ENCODE results near the gene HHIP. TPM values are rescaled to one million over a fixed set of nuclear protein-coding genes. Genes with fewer than 3 reads are reported as not detected.
A peak's percentile ranks its signal among the peaks of the same experiment; 100 is the strongest.

HHIP gene
- total and polyA plus RNA-seq, 5 experiments from 2014 or later = not detected

DNA sequence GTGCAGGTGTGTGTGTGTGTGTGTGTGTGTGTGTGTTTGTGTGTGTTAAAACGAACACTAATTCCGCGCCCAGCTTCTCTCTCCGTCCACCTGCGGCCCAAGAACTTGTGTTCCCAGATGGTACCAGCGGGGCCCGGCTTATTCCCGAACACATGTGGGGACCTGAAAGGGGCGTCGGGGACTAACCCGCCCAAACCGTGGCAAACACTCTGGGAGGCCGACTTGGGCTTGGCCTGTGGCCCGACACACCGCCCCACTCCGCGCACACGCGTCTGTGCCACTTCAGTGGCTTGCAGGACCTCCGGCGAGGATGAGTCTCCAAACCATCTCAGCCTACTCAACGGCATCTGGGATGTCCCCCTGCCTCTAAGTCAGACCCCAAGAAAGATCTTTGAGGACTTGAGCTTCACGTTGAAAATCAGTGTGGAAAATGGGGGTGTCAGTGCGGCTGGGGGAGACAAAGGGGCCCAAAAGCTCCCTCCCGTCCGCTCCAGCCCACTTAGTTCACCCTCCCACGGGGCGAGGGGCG is 790 bp upstream of the HHIP start:
- ATAC-seq (no peak), DNase-seq (no peak)
- Mint-ChIP-seq H3K9me3 (peaks cover 0 to 14% (median 0%) of the 10 kb centered on the region in 9 donors), H3K27me3 (peaks cover 32 to 64% (median 38%) of the 10 kb centered on the region in 5 donors), H3K4me3 (peak overlapping the region in 9 of 10 donors; percentile 37 to 73 (median 54)), H3K36me3 (peaks cover 0 to 7% (median 0%) of the 10 kb centered on the region in 3 donors), H3K4me1 (peaks cover 11 to 25% (median 23%) of the 10 kb centered on the region in 4 donors), H3K27ac (no peak overlapping the region)
- POLR2A ChIA-PET = no interaction called here

DNA sequence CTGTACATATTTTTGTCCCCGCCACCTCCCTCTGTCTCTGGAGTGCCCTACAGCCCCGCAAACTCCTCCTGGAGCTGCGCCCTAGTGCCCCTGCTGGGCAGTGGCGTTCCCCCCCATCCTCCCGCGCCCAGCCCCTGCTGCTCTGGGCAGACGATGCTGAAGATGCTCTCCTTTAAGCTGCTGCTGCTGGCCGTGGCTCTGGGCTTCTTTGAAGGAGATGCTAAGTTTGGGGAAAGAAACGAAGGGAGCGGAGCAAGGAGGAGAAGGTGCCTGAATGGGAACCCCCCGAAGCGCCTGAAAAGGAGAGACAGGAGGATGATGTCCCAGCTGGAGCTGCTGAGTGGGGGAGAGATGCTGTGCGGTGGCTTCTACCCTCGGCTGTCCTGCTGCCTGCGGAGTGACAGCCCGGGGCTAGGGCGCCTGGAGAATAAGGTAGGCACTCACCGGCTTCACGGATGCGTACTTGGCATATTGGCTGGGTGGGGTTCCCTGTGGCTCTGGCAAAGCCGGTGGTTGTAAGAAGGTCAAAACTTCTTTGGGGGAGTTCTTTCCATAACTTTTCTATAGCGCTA is 653 bp downstream of the HHIP start:
- Mint-ChIP-seq H3K4me1 (peaks cover 11 to 25% (median 23%) of the 10 kb centered on the region in 4 donors), H3K4me3 (peak overlapping the region; percentile 74 to 87 (median 85)), H3K36me3 (peaks cover 0 to 7% (median 0%) of the 10 kb centered on the region in 3 donors), H3K9me3 (peaks cover 0 to 2% (median 0%) of the 10 kb centered on the region in 9 donors), H3K27me3 (peaks cover 34 to 55% (median 38%) of the 10 kb centered on the region in 5 donors), H3K27ac (peak overlapping the region in 1 of 10 donors; percentile 79)
- POLR2A ChIA-PET = no interaction called here
- peak; percentile 14 to 31 for ATAC-seq
- DNase-seq = peak in 1 of 10 donors; percentile 12

DNA sequence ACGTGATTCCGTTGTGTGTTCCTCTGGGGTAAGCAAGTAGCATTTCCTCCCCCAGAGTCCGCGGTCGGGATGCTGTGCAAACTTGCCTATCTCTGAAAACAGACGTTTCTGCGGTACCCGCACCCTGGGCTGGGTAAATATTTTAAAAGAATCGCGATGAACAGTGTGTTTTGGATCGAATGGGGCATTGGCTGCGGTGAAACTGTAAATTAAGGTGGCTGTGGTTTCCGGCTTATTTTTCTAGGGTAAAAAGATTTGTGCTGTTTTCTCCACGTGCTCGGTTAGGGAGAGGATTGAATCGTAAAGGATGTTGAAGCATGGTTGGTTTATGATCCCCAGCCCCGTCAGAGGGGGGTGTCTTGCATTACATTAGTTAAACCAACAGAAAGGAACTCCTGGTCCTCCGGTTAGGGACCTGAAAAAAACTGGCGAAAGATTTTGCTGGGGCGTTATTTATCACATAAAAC is 1.2 kb downstream of the HHIP start:
- Mint-ChIP-seq H3K27ac (peak overlapping the region in 1 of 10 donors; percentile 11), H3K27me3 (peaks cover 34 to 54% (median 38%) of the 10 kb centered on the region in 5 donors), H3K9me3 (peaks cover 0 to 2% (median 0%) of the 10 kb centered on the region in 9 donors), H3K4me1 (peaks cover 11 to 25% (median 23%) of the 10 kb centered on the region in 4 donors), H3K4me3 (peak overlapping the region; percentile 7 to 87 (median 84)), H3K36me3 (peaks cover 0 to 7% (median 0%) of the 10 kb centered on the region in 3 donors)
- DNase-seq (peak in 2 of 10 donors; percentile 7 to 25), ATAC-seq (peak; percentile 14 to 40)
- POLR2A ChIA-PET = no interaction called here

DNA sequence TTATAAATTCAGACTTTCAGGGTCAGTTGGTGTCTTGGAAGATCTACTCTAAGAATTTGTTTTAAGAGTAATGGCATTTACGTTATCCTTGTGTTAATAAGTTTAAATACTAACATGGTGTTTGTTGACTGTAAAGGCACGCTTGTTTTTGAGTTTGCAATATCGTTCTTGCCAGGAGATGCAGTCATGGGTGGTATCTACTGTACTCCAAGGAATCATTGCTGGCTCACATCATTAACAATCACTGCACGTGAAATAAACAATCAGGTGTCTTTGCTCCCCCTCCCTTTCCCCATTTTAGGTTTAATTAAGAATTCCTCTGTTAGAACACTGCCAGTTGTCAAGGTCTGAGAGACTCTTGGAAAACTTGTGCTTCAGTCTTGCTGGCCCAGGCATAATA is 1.6 kb downstream of the HHIP start:
- ATAC-seq (no peak), DNase-seq (no peak)
- H3K27me3 Mint-ChIP-seq = peaks cover 34 to 54% (median 38%) of the 10 kb centered on the region in 5 donors
- peaks cover 11 to 25% (median 23%) of the 10 kb centered on the region in 4 donors for H3K4me1 Mint-ChIP-seq
- no peak overlapping the region for H3K27ac Mint-ChIP-seq
- peak overlapping the region in 9 of 10 donors; percentile 7 to 87 (median 84) for H3K4me3 Mint-ChIP-seq
- H3K36me3 Mint-ChIP-seq = peaks cover 0 to 7% (median 0%) of the 10 kb centered on the region in 3 donors
- POLR2A ChIA-PET = no interaction called here
- H3K9me3 Mint-ChIP-seq = peaks cover 0 to 2% (median 0%) of the 10 kb centered on the region in 9 donors

DNA sequence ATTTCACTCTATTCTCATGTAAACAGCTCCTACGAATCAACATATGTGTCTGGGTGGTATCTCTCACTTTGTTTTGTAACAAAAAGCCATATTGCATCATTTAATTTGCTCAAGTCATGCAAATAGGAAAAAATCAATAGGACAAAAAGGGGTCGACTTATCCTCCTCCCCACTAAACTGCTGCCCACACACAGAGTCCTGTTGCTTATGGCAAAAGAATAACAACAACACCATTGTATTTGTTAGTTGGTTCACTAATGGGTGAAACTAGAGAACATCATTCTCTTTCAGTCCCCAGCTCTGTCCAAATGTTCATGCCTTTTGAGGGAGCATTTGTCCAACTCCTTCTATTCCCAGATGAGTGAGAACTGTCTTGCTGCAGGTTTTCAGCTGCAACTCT is 2.1 kb downstream of the HHIP start:
- Mint-ChIP-seq H3K4me1 (peaks cover 11 to 25% (median 23%) of the 10 kb centered on the region in 4 donors), H3K36me3 (peaks cover 0 to 7% (median 0%) of the 10 kb centered on the region in 3 donors), H3K27me3 (peaks cover 34 to 54% (median 38%) of the 10 kb centered on the region in 5 donors), H3K27ac (no peak overlapping the region), H3K9me3 (peaks cover 0 to 2% (median 0%) of the 10 kb centered on the region in 9 donors), H3K4me3 (peak overlapping the region in 5 of 10 donors; percentile 31 to 87 (median 57))
- DNase-seq (no peak), ATAC-seq (no peak)
- POLR2A ChIA-PET = no interaction called here

DNA sequence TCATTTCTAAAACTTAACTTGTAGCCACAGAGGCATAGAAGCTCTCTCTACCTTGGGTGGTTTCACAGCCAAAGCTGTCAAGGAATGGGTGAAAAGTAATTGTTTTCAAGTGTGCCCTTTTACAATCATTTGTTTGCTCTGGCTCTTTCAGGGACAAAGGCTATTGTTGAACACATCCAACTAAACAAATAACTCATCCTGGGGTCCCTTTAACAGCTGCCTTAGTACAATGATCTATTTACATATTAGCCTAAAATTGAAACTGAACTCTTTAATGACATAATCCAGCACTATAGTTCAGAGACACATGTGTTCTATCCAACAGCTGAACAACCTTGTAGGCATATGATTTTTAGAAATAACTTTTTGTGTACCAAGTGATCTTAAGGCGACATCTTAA is 3.7 kb downstream of the HHIP start:
- no peak for ATAC-seq
- H3K9me3 Mint-ChIP-seq = peaks cover 0 to 2% (median 0%) of the 10 kb centered on the region in 9 donors
- H3K27me3 Mint-ChIP-seq = peaks cover 34 to 50% (median 35%) of the 10 kb centered on the region in 5 donors
- POLR2A ChIA-PET = no interaction called here
- DNase-seq = no peak
- no peak overlapping the region for H3K4me3 Mint-ChIP-seq
- peaks cover 11 to 25% (median 23%) of the 10 kb centered on the region in 4 donors for H3K4me1 Mint-ChIP-seq
- H3K27ac Mint-ChIP-seq = no peak overlapping the region
- H3K36me3 Mint-ChIP-seq = peaks cover 0 to 7% (median 0%) of the 10 kb centered on the region in 3 donors

DNA sequence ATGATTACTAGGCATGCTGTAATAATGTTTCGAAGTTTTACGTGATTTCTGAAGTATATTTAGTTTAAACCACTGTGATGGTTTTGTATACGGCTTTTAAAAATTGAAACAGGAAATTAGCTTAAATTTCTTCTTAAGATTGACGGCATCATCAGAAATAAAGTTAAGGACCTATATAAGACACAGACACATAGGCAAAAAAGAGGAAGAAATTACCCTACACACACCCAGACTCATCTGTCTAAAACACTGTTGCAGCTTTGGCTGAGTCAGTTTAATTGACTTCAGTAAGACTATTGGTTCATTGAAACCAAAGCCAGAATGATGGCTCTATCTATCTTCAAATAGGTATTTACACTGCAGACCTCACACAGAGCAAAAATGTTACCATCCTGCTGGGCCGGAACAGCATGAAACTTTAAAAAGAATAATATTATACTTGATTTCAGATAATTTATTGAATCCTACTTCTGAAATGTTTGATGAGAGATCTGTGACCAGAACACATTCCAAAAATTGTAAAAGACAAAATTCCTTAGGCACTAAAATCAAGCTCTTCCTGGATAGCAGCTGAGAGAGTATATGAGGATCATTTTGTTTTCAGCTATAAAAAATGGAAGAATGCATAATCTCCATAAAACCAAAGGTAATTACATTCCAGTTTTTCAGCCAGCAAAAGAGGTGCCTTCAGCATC is 4.5 kb downstream of the HHIP start:
- ATAC-seq (no peak), DNase-seq (no peak)
- POLR2A ChIA-PET = no interaction called here
- Mint-ChIP-seq H3K27me3 (peaks cover 31 to 48% (median 33%) of the 10 kb centered on the region in 5 donors), H3K36me3 (peaks cover 0 to 7% (median 0%) of the 10 kb centered on the region in 3 donors), H3K27ac (peak overlapping the region in 1 of 10 donors; percentile 60), H3K4me3 (no peak overlapping the region), H3K4me1 (peaks cover 11 to 24% (median 20%) of the 10 kb centered on the region in 4 donors), H3K9me3 (peaks cover 0 to 2% (median 0%) of the 10 kb centered on the region in 9 donors)

DNA sequence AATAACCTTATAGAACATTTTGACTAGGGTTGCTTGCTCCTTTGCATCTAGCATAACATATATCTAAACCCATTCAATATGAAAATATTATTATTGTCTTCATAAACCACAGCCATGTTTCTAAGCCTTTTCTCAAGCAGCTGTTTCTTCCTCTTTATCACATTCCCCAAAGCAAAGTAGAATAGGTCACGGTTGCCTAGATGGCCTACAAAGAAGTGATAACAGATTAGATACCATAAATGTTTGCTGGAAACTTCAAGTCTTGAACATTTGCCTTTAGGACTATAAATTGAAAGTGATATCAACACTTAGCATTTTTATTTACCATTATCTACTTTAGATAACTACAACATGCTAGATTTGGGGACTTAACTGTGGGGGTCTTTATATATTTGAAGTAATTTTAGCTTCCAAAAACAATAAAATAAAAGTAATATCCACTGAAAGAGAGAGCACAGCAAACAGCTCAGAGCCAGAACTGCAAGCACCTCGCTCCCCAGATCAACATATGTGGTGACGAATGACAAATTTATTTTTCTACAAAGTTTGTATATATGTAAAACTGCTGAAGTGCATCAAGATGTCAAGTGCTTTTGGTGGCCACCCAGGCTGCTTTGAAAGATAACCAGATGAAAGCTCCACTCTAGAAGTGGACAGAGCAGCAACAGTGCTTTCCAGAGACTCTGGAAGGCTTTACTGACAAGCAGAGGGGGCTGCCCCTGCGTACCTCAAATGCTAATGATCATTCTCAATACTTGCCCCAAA is 8.0 kb downstream of the HHIP start:
- no peaks in the 10 kb centered on the region for H3K9me3 Mint-ChIP-seq
- POLR2A ChIA-PET = no interaction called here
- no peak for DNase-seq
- no peak overlapping the region for H3K27ac Mint-ChIP-seq
- H3K4me1 Mint-ChIP-seq = no peaks in the 10 kb centered on the region
- no peak for ATAC-seq
- peaks cover 5 to 22% (median 12%) of the 10 kb centered on the region in 5 donors for H3K27me3 Mint-ChIP-seq
- no peaks in the 10 kb centered on the region for H3K36me3 Mint-ChIP-seq
- H3K4me3 Mint-ChIP-seq = no peak overlapping the region

DNA sequence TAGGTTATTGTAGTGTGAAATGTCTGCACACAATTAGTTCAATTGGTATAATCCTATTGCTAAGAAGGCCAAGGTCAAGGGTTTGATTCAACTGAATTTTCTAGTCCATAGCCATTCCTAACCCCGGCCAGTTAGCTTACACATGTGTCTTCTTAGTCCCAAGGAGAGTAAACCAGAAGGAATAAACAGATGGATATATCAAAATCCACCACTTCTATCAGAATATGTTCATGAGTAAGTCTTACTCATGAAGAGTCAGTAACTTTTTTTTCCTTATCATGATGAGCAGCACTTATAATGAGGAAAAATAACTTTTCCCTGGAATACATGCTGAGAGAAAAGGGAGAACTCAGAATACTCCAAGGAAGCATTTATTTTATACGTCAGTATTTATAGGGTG is 9.5 kb downstream of the HHIP start:
- no peak overlapping the region for H3K27ac Mint-ChIP-seq
- no peaks in the 10 kb centered on the region for H3K36me3 Mint-ChIP-seq
- H3K27me3 Mint-ChIP-seq = peaks cover 0 to 10% (median 3%) of the 10 kb centered on the region in 5 donors
- POLR2A ChIA-PET = no interaction called here
- ATAC-seq = no peak
- no peaks in the 10 kb centered on the region for H3K4me1 Mint-ChIP-seq
- no peaks in the 10 kb centered on the region for H3K9me3 Mint-ChIP-seq
- no peak overlapping the region for H3K4me3 Mint-ChIP-seq
- DNase-seq = no peak

DNA sequence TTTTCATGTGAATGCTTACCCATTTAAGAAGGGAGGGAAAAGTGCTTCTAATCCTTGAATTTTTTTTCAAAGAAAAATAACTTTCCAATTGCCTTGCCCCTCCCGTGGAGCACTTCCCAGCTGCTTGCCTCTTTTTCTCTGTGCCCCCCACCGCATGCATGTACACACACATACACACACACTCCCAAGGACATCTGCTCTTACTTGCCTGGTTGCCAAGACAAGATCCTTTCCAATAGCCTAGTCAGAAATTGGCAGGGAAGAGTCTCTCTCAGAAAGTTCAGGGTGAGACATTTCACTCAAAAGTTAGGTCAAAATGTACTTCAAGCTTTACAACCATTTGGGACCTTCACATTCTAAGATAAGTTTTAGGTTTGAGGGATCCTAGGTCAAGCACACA is 10.9 kb downstream of the HHIP start:
- ATAC-seq (no peak), DNase-seq (no peak)
- H3K36me3 Mint-ChIP-seq = no peaks in the 10 kb centered on the region
- POLR2A ChIA-PET = no interaction called here
- H3K27ac Mint-ChIP-seq = no peak overlapping the region
- no peaks in the 10 kb centered on the region for H3K9me3 Mint-ChIP-seq
- H3K27me3 Mint-ChIP-seq = peaks cover 0 to 9% (median 0%) of the 10 kb centered on the region in 5 donors
- no peak overlapping the region for H3K4me3 Mint-ChIP-seq
- no peaks in the 10 kb centered on the region for H3K4me1 Mint-ChIP-seq

DNA sequence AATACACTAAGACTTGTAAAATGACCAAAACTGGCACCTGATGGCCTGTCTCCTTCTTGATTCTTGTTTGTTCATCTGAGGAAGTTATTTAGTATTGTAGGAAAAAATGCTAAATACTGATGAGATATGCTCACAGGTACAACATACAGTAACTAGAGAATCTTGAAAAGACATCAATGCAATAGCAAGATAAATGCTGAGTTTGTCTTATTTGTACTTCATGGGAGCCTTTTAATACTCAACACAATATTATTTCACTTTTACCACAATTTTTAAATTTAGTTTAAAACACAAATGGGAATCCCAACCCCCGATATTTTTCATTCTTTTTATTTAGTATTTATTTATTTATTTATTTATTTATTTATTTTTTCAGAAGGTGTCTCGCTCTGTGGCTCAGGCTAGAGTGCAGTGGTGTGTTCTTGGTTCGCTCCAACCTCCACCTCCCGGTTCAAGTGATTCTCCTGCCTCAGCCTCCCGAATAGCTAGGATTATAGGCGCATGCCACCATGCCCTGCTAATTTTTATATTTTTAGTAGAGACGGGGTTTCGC is 12.1 kb downstream of the HHIP start:
- Mint-ChIP-seq H3K27ac (no peak overlapping the region), H3K4me3 (no peak overlapping the region), H3K27me3 (peaks cover 0 to 9% (median 2%) of the 10 kb centered on the region in 5 donors), H3K9me3 (no peaks in the 10 kb centered on the region), H3K36me3 (no peaks in the 10 kb centered on the region), H3K4me1 (no peaks in the 10 kb centered on the region)
- POLR2A ChIA-PET = no interaction called here
- no peak for DNase-seq
- ATAC-seq = no peak

DNA sequence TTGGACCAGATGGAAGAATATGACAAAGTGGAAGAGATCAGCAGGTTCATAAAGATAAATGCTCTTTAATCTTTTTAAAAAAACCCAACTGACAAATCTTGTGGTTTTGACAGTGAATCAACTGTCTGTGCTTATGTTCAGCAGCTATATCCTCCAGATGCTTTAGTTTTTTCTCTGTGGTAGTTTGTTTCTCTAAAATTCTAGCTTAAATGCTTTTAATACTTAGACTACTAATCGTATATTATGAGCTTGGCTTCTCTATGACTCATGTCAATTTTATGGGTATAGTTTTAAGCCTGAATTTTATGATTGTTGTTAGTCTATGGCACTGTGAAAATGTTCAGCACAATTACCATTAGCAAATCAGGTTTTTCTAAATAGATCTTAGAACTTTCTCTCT is 12.9 kb downstream of the HHIP start:
- no peak overlapping the region for H3K4me3 Mint-ChIP-seq

More for the DNA sequence above, 12.9 kb downstream of the HHIP start:
- no peaks in the 10 kb centered on the region for H3K4me1 Mint-ChIP-seq
- peaks cover 0 to 9% (median 2%) of the 10 kb centered on the region in 5 donors for H3K27me3 Mint-ChIP-seq
- DNase-seq (no peak), ATAC-seq (no peak)
- POLR2A ChIA-PET = no interaction called here
- no peaks in the 10 kb centered on the region for H3K9me3 Mint-ChIP-seq
- H3K36me3 Mint-ChIP-seq = no peaks in the 10 kb centered on the region
- H3K27ac Mint-ChIP-seq = no peak overlapping the region
